Adipocyte (in vitro differentiated cells): ENCODE measurements around the gene KCTD2.
"Not testable (repeated sequence)": the region's sequence is repeated elsewhere in the genome, so short reads cannot be mapped to it uniquely, and the experiment has no call there.

Experiments used
- DNase-seq: peaks from one replicate; pipeline ENCODE4 v3.0.0-alpha.2; 2015; ENCODE audit warnings: low read depth
- H3K27me3 ChIP-seq: replicated peaks from 2 replicates; pipeline ENCODE4 v1.7.0; 2013; ENCODE audit warnings: mild to moderate bottlenecking, low read length, moderate library complexity; ENCODE audit not compliant: control insufficient read depth, insufficient read depth
- H3K36me3 ChIP-seq: 2 replicates; pipeline ENCODE4 v1.7.0; 2013; ENCODE audit warnings: low read length, mild to moderate bottlenecking, moderate library complexity; ENCODE audit not compliant: control insufficient read depth, insufficient read depth, severe bottlenecking
- H3K4me1 ChIP-seq: 2 replicates; pipeline ENCODE4 v1.7.0; 2013; ENCODE audit warnings: mild to moderate bottlenecking, low read length, moderate library complexity; ENCODE audit not compliant: control insufficient read depth, insufficient read depth
- H3K4me3 ChIP-seq: 2 replicates; pipeline ENCODE4 v1.7.0; 2013; ENCODE audit warnings: mild to moderate bottlenecking, low read length, moderate library complexity
- H3K9ac ChIP-seq: 2 replicates; pipeline ENCODE4 v1.7.0; 2013; ENCODE audit warnings: mild to moderate bottlenecking, low read length, moderate library complexity
- H3K9me3 ChIP-seq: 2 replicates; pipeline ENCODE4 v1.7.0; 2013; ENCODE audit warnings: mild to moderate bottlenecking, low read length, moderate library complexity; ENCODE audit not compliant: control insufficient read depth

KCTD2 gene

DNA sequence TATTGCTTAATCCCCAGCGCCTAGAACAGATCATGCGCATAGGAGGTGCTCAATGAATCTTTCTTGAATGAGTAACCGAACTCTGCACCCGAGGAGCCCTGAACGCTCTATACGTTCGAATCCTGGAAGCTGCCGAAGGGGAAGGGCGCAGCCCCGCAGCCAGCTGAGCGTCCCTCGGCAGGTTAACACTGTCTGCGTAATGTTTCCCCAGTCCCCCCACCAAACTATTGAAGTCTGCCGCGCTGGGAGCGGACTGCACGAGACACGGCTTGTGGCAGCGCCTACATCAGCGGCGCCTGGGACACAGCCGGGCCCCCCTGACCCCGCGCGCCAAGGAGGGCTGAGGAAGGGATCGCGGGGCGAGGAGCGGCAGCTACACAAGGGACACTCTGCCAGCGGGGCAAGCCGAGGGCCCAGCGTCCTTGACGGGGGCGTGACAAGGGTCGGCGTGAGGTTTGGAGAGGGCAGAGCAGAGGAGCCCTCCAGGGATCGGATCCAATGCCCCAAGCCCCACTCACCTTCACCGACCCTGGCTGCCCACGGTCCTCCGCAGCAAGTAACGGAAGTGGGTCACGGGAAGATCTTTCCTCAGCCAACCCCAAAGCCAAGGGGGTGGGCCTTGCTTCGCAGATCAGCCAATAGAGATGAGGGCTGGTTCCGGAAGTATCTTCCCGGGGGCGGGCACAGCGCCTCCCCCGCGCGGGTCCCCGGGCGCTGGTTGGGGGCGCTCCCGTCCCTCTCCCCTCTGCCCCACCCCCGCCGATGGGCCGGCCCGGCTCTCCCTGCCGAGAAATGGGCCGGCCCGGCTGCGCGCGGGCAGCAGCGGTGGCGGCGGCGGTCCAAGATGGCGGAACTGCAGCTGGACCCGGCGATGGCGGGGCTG is at the start of gene KCTD2, which contains the start of gene ATP5PD:
TSS of gene KCTD2 (plus strand) at position 819 of the 883 bp plus-strand sequence. CDS start at position 845, 26 bp downstream.
TSS of gene ATP5PD (minus strand) at position 563 of the 883 bp plus-strand sequence. CDS start 4,319 bp downstream, outside the sequence.
- peak within 1 kb of the TSS; percentile 100 for H3K4me3 ChIP-seq
- H3K9me3 ChIP-seq: no peaks in the 10 kb centered on the region
- H3K36me3 ChIP-seq: peaks cover 24% of the 10 kb centered on the region
- no peaks in the 10 kb centered on the region for H3K27me3 ChIP-seq
- peak within 1 kb of the TSS; percentile 99 for H3K9ac ChIP-seq
- peak; percentile 98 for DNase-seq
- H3K4me1 ChIP-seq: peaks cover 25% of the 10 kb centered on the region

- Histone ChIP-seq H3K4me1 (peaks cover 9% of the 10 kb centered on the region), H3K9me3 (no peaks in the 10 kb centered on the region), H3K9ac (no peak overlapping the region), H3K36me3 (peaks cover 35% of the 10 kb centered on the region), H3K4me3 (no peak overlapping the region), H3K27me3 (no peaks in the 10 kb centered on the region)
- no peak for DNase-seq
Measured at GRCh38 chr17:74998783-74999182, 48.2 kb upstream of the KCTD2 start.

DNA sequence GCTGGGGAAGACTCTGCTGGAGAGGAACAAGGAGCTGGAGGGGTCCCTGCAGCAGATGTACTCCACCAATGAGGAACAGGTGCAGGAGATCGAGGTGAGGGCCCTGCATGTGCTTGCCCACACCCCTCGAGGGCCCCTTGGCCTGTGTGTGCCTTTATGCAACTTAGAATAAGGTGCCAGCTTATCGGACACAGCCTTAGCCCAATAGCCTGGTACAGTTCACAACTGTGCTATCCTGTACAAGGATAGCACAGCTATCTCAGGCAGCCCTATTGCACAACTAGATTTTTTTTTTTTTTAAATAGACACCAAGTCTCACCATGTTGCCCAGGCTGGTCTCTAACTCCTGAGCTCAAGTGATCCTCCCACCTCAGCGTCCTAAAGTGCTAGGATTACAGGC is 47.5 kb upstream of the KCTD2 start:
- Histone ChIP-seq H3K36me3 (peaks cover 35% of the 10 kb centered on the region), H3K9me3 (no peaks in the 10 kb centered on the region), H3K9ac (no peak overlapping the region), H3K4me1 (peaks cover 1% of the 10 kb centered on the region), H3K4me3 (no peak overlapping the region), H3K27me3 (no peaks in the 10 kb centered on the region)
- DNase-seq: no peak

DNA sequence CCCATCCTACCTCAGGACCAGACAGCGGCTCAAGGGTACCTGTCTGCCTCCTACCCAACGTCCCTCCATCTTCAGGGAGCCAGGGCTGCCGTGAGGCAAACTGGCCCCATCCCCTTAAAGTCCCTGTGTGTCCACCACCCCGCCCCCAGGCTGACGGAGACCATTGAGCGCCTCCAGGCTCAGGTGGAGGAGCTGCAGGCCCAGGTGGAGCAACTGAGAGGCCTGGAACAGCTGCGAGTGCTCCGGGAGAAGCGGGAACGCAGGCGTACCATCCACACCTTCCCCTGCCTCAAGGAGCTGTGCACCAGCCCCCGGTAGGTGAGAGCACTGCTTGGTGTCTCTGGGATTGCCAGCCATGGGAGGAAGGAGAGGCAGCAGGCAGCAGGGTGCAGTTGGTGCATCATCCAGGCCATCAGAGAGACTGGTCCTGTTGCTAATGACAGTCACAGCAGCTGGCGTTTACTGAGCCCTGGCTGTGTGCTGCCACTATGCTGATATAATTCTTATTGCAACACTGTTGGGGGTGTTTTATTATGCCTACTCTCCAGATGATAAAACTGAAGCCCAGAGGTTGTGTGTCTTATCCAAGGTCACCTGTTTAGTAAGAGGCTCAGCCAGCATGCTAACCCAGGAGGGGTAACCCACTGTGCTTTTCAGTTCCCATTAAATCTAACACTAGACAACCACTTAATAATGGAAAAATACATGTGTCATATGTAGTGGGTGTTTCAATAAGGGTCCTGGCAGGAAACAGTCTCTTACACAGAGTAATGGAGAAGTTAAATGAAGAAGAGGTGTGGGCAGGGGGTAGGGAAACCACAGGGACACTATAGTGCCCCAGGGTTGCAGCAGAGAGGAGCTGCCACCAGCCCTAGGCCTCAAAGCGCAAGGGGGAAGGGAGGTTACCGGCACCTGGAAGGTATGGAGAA is 44.8 kb upstream of the KCTD2 start:
- Histone ChIP-seq H3K9me3 (no peaks in the 10 kb centered on the region), H3K36me3 (peaks cover 35% of the 10 kb centered on the region), H3K4me1 (no peaks in the 10 kb centered on the region), H3K4me3 (no peak overlapping the region), H3K27me3 (no peaks in the 10 kb centered on the region), H3K9ac (no peak overlapping the region)
- DNase-seq: no peak

- Histone ChIP-seq H3K9ac (no peak overlapping the region), H3K27me3 (no peaks in the 10 kb centered on the region), H3K4me3 (no peak overlapping the region), H3K9me3 (no peaks in the 10 kb centered on the region), H3K4me1 (no peaks in the 10 kb centered on the region), H3K36me3 (peaks cover 35% of the 10 kb centered on the region)
- no peak for DNase-seq
Measured at GRCh38 chr17:75003070-75003956, 43.7 kb upstream of the KCTD2 start.

DNA sequence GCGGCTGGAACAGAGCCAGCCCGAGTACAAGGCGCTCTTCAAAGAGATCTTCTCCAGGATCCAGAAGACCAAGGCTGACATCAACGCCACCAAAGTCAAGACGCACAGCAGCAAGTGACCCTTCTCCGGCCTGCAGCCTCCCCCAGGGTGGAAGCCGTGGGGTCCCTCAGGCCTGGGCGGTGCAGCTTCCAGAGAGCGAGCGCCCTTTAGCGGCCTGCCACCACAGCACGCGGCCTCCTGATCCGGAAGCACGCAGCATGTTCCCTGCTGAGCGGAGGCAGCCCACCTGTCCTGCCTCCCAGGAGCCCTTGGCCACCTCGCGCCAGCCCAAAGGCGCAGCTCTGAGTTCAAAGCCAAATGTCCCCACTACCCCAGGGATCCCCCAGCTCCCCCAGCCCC is 43.1 kb upstream of the KCTD2 start:
- no peaks in the 10 kb centered on the region for H3K27me3 ChIP-seq
- no peak for DNase-seq
- H3K4me1 ChIP-seq: no peaks in the 10 kb centered on the region
- H3K4me3 ChIP-seq: no peak overlapping the region
- H3K36me3 ChIP-seq: peaks cover 35% of the 10 kb centered on the region
- no peak overlapping the region for H3K9ac ChIP-seq
- no peaks in the 10 kb centered on the region for H3K9me3 ChIP-seq

DNA sequence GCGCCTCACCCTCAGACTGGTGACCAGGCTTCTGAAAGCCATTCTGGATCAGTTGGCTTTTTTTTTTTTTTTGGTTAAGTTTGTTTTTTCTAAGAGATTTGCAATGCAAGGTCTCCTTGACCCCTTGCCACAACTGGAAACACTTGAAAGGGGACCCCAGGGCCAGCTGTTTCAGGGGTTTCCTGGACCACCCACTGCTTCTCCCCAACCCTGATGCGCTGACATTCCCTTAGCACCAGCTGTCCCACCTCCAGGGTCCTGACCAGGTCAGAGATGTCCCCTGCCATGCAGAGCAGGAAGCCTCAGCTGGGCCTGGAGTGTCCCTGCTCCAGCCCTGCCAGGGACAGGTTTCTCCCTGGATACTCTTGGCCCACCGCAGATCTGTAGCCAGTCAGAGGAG is 42.7 kb upstream of the KCTD2 start:
- Histone ChIP-seq H3K4me1 (no peaks in the 10 kb centered on the region), H3K36me3 (peaks cover 35% of the 10 kb centered on the region), H3K4me3 (no peak overlapping the region), H3K27me3 (no peaks in the 10 kb centered on the region), H3K9ac (no peak overlapping the region), H3K9me3 (no peaks in the 10 kb centered on the region)
- DNase-seq: no peak

DNA sequence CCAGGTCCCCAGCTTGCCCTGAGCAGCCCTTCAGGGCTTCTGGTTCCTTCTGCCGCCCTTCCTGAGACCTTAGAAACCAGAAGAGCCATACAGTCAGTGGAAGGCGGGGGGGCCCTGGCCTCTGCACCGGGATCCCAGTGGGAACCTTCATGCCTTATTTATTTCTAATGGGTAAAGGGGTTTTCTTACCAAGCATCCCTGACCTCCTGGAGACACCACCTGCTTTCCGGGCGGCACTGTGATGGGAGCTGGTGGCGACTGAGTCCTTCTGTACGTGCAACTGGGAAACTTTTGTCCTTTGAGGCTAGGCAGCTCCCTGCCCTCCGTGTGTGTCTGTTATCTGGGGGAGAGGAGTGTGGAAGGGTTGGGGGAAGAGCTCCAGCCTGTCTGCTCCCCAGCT is 41.7 kb upstream of the KCTD2 start:
- no peak overlapping the region for H3K4me3 ChIP-seq
- no peak for DNase-seq
- no peaks in the 10 kb centered on the region for H3K27me3 ChIP-seq
- H3K9ac ChIP-seq: no peak overlapping the region
- no peaks in the 10 kb centered on the region for H3K9me3 ChIP-seq
- H3K4me1 ChIP-seq: no peaks in the 10 kb centered on the region
- H3K36me3 ChIP-seq: peaks cover 30% of the 10 kb centered on the region

GRCh38 chr17:75006084-75006483 is 40.9 kb upstream of the KCTD2 start:
- not testable (repeated sequence) for H3K4me3 ChIP-seq, H3K9me3 ChIP-seq, H3K27me3 ChIP-seq, H3K4me1 ChIP-seq, DNase-seq, H3K9ac ChIP-seq
- peaks cover 26% of the 10 kb centered on the region for H3K36me3 ChIP-seq

DNA sequence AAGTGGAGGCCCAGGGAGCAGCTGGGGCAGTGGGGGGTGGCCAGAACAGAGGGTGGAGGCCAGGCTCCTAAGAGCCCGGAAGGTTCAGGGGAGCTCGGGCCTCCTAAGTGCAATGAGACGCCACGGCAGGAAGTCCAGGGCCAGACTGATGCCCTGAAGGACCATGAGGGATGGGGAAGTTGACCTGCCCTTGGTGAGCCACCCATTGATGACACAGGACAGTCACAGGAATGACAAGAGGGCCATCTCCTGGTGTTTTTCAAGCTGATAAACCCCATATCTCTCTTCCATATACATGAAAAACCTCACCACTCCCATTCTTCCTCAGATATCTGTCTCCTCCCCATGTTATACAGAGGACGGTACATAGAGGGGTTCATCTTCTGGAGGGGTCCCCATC is 40.4 kb upstream of the KCTD2 start:
- Histone ChIP-seq H3K9ac (no peak overlapping the region), H3K9me3 (no peaks in the 10 kb centered on the region), H3K36me3 (peaks cover 20% of the 10 kb centered on the region), H3K4me1 (peaks cover 4% of the 10 kb centered on the region), H3K4me3 (no peak overlapping the region), H3K27me3 (no peaks in the 10 kb centered on the region)
- no peak for DNase-seq
